ENCODE measurements around the gene ANKS1A. TPM values are rescaled to one million over a fixed set of nuclear protein-coding genes. Genes with fewer than 3 reads are reported as not detected.

Gene ANKS1A
- total RNA-seq, 2 experiments from 2014 or later = 6.4 to 6.9 TPM

- ATAC-seq (ENCODE audit: poor library complexity) = no peak
- H3K27ac Mint-ChIP-seq = no peak overlapping the region
- TF ChIP-seq CTCF (IDR thresholded peaks at IDR 0.05) = no peak
- H3K9me3 ChIP-seq (ENCODE audit: control insufficient read depth in 1 of 2, insufficient read depth in 1 of 2, low read length in 2 of 2) = no peaks in the 10 kb centered on the region
- CTCF ChIA-PET = no interaction called here
- H3K4me1 ChIP-seq (ENCODE audit: insufficient read depth, low read length) = peaks cover 13% of the 10 kb centered on the region
- intact Hi-C loops (cut with DNase I, micrococcal nuclease) = no loop called here
- H3K9me3 Mint-ChIP-seq = no peaks in the 10 kb centered on the region
- DNase-seq = no peak
- no peak overlapping the region for H3K4me3 Mint-ChIP-seq
- peaks cover 37% of the 10 kb centered on the region for H3K4me1 Mint-ChIP-seq (ENCODE audit: low read depth)
- H3K36me3 Mint-ChIP-seq (ENCODE audit: low read depth) = peaks cover 8% of the 10 kb centered on the region
- POLR2A ChIA-PET = interaction anchor here (1.4 kb wide), 1 partner anchor 26 kb away, joined by 3 read pairs; the partner anchor contains the start of gene TAF11
- no peaks in the 10 kb centered on the region for H3K27me3 ChIP-seq (ENCODE audit: control insufficient read depth in 1 of 2, insufficient read depth in 2 of 2, low read length in 2 of 2)
- H3K36me3 ChIP-seq (ENCODE audit: insufficient read depth, low read length) = peaks cover 3% of the 10 kb centered on the region
- H3K27ac ChIP-seq (ENCODE audit: low read depth in 1 of 2, low read length in 2 of 2) = no peak overlapping the region
- H3K27me3 Mint-ChIP-seq = no peaks in the 10 kb centered on the region
- H3K4me3 ChIP-seq (ENCODE audit: low read length) = no peak overlapping the region
Observed at GRCh38 chr6:34914358-34914757, 25.3 kb downstream of the ANKS1A start.

- no peaks in the 10 kb centered on the region for H3K9me3 ChIP-seq (ENCODE audit: control insufficient read depth in 1 of 2, insufficient read depth in 1 of 2, low read length in 2 of 2)
- ATAC-seq (ENCODE audit: poor library complexity) (no peak), DNase-seq (no peak)
- ChIA-PET POLR2A (no interaction called here), CTCF (no interaction called here)
- no peaks in the 10 kb centered on the region for H3K27me3 ChIP-seq (ENCODE audit: control insufficient read depth in 1 of 2, insufficient read depth in 2 of 2, low read length in 2 of 2)
- Mint-ChIP-seq H3K9me3 (no peaks in the 10 kb centered on the region), H3K27ac (no peak overlapping the region), H3K4me1 (ENCODE audit: low read depth) (peaks cover 21% of the 10 kb centered on the region), H3K4me3 (no peak overlapping the region), H3K27me3 (no peaks in the 10 kb centered on the region), H3K36me3 (ENCODE audit: low read depth) (peaks cover 8% of the 10 kb centered on the region)
- no peak overlapping the region for H3K27ac ChIP-seq (ENCODE audit: low read depth in 1 of 2, low read length in 2 of 2)
- peaks cover 13% of the 10 kb centered on the region for H3K4me1 ChIP-seq (ENCODE audit: insufficient read depth, low read length)
- TF ChIP-seq CTCF (IDR thresholded peaks at IDR 0.05) = no peak
- intact Hi-C loops (cut with DNase I, micrococcal nuclease) = no loop called here
- H3K4me3 ChIP-seq (ENCODE audit: low read length) = no peak overlapping the region
- peaks cover 3% of the 10 kb centered on the region for H3K36me3 ChIP-seq (ENCODE audit: insufficient read depth, low read length)
Observed at GRCh38 chr6:34916348-34916967, 27.4 kb downstream of the ANKS1A start.

- no peak for ATAC-seq (ENCODE audit: poor library complexity)
- Histone ChIP-seq H3K4me3 (ENCODE audit: low read length) (no peak overlapping the region), H3K27ac (ENCODE audit: low read depth in 1 of 2, low read length in 2 of 2) (no peak overlapping the region), H3K4me1 (ENCODE audit: insufficient read depth, low read length) (peaks cover 6% of the 10 kb centered on the region), H3K36me3 (ENCODE audit: insufficient read depth, low read length) (peaks cover 3% of the 10 kb centered on the region), H3K9me3 (ENCODE audit: control insufficient read depth in 1 of 2, insufficient read depth in 1 of 2, low read length in 2 of 2) (no peaks in the 10 kb centered on the region), H3K27me3 (ENCODE audit: control insufficient read depth in 1 of 2, insufficient read depth in 2 of 2, low read length in 2 of 2) (no peaks in the 10 kb centered on the region)
- peaks cover 8% of the 10 kb centered on the region for H3K4me1 Mint-ChIP-seq (ENCODE audit: low read depth)
- H3K36me3 Mint-ChIP-seq (ENCODE audit: low read depth) = peaks cover 8% of the 10 kb centered on the region
- CTCF ChIA-PET = no interaction called here
- no peaks in the 10 kb centered on the region for H3K27me3 Mint-ChIP-seq
- H3K27ac Mint-ChIP-seq = no peak overlapping the region
- no peaks in the 10 kb centered on the region for H3K9me3 Mint-ChIP-seq
- DNase-seq = no peak
- TF ChIP-seq CTCF (IDR thresholded peaks at IDR 0.05) = no peak
- intact Hi-C loops (cut with DNase I, micrococcal nuclease) = no loop called here
- H3K4me3 Mint-ChIP-seq = no peak overlapping the region
- POLR2A ChIA-PET = no interaction called here
Observed at GRCh38 chr6:34917626-34918285, 28.7 kb downstream of the ANKS1A start.
